Measurements from ENCODE around the gene NOX3. TPM values are rescaled to one million over a fixed set of nuclear protein-coding genes. Genes with fewer than 3 reads are reported as not detected.
"Not testable (repeated sequence)": the region's sequence is repeated elsewhere in the genome, so short reads cannot be mapped to it uniquely, and the experiment has no call there.

Gene NOX3
- total RNA-seq, 1 donor from 2014 or later, result not detected

DNA sequence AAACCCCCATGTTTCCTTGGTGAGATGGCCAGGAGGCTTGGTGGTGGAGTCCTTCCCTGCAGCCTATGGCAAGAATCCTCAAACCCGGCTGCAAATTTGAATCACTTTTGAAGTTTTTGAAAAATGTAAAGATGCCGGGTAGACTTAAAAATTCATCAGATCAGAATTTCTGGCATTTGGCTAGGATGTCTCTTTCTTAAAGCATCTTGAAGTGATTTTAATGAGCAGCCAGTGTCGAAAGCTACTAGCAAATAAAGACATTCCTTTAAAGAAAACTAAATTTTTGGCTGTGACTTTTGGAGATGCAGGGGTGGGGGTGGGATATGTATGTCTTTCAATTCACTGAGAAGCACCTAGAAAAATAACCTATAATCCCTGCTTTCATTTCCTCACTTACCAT is 25.6 kb upstream of the NOX3 start:
- Histone ChIP-seq H3K27me3 (ENCODE audit: control insufficient read depth, insufficient read depth, low read length) (no peaks in the 10 kb centered on the region), H3K4me3 (ENCODE audit: low read depth, low read length) (no peak overlapping the region), H3K36me3 (ENCODE audit: control insufficient read depth, insufficient read depth, low read length) (no peaks in the 10 kb centered on the region)
- FAIRE-seq, result no peak
- no peak for DNase-seq (ENCODE audit: low read depth)
- TF ChIP-seq, protein P1, sequence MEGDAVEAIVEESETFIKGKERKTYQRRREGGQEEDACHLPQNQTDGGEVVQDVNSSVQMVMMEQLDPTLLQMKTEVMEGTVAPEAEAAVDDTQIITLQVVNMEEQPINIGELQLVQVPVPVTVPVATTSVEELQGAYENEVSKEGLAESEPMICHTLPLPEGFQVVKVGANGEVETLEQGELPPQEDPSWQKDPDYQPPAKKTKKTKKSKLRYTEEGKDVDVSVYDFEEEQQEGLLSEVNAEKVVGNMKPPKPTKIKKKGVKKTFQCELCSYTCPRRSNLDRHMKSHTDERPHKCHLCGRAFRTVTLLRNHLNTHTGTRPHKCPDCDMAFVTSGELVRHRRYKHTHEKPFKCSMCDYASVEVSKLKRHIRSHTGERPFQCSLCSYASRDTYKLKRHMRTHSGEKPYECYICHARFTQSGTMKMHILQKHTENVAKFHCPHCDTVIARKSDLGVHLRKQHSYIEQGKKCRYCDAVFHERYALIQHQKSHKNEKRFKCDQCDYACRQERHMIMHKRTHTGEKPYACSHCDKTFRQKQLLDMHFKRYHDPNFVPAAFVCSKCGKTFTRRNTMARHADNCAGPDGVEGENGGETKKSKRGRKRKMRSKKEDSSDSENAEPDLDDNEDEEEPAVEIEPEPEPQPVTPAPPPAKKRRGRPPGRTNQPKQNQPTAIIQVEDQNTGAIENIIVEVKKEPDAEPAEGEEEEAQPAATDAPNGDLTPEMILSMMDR (IDR thresholded peaks at IDR 0.05; ENCODE audit: insufficient read depth, low read length, severe bottlenecking), result no peak

DNA sequence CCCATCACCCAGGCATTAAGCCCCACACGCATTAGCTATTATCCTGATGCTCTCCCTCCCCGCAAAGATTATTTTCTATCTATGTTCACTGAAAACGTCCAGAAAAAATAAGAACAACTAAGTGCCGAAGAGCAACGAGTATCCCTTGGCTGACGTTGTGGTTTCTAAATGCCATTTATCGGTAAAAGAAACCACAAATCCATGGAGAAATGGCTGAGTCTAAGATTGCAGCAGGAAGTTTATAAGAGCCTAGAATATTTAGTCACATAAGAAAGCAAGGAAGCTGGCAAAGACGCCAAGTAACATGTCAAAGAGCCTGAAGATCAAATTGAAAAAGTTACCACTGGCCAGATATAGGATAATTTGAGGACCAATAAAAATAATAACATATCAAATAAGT is 18.1 kb upstream of the NOX3 start:
- Histone ChIP-seq H3K27me3 (ENCODE audit: control insufficient read depth, insufficient read depth, low read length) (no peaks in the 10 kb centered on the region), H3K4me3 (ENCODE audit: low read depth, low read length) (no peak overlapping the region), H3K36me3 (ENCODE audit: control insufficient read depth, insufficient read depth, low read length) (no peaks in the 10 kb centered on the region)
- DNase-seq (ENCODE audit: low read depth) (no peak), FAIRE-seq (no peak)
- TF ChIP-seq, protein P1 (IDR thresholded peaks at IDR 0.05; ENCODE audit: insufficient read depth, low read length, severe bottlenecking), result no peak

DNA sequence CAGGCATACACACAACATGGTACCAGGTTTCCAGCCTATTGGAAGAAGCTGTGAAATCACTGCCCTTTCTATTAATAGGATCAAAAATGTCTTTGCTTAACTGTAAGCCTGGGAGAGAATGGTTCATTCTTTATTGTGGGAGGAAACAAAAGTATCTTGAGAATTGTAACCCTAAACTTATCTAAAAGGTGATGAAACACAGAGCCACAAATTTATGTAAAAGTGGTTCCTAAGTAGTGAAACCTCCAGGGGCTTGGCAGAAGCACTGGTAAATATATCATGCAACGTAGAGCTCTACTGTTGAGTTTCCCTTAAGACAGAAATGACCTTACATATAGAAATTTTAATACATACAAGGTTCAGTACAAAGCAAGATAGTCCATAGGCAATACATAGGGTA is 17.2 kb upstream of the NOX3 start:
- H3K4me3 ChIP-seq (ENCODE audit: low read depth, low read length), result no peak overlapping the region
- no peaks in the 10 kb centered on the region for H3K27me3 ChIP-seq (ENCODE audit: control insufficient read depth, insufficient read depth, low read length)
- TF ChIP-seq, protein P1 (IDR thresholded peaks at IDR 0.05; ENCODE audit: insufficient read depth, low read length, severe bottlenecking), result no peak
- FAIRE-seq, result no peak
- DNase-seq (ENCODE audit: low read depth), result no peak
- H3K36me3 ChIP-seq (ENCODE audit: control insufficient read depth, insufficient read depth, low read length), result no peaks in the 10 kb centered on the region

DNA sequence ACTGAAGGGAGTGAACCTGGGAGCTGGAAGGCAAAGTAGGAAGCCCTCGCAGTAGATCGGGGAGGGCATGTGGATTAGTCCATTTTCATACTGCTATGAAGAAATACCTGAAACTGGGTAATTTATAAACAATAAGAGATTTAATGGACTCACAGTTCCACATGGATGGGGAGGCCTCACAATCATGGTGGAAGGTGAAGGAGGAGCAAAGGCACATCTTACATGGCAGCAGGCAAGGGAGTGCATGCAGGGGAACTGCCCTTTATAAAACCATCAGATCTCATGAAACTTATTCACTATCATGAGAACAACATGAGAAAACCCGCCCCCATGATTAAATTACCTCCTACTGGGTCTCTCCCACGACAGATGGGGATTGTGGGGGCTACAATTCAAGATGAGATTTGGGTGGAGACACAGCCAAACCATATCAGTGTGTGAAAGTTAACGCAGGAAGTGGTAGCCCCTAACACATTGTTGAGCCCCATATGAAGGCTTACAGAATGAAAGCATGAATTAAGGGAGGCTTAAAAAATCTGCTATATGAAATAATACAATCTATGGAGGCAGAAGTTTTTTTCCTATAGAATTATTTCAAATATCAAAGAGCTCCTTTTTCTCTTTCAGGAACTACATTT is 15.5 kb upstream of the NOX3 start:
- not testable (repeated sequence) for H3K27me3 ChIP-seq (ENCODE audit: control insufficient read depth, insufficient read depth, low read length); H3K4me3 ChIP-seq (ENCODE audit: low read depth, low read length); H3K36me3 ChIP-seq (ENCODE audit: control insufficient read depth, insufficient read depth, low read length); FAIRE-seq; DNase-seq (ENCODE audit: low read depth)

- not testable (repeated sequence) for DNase-seq (ENCODE audit: low read depth)
Measured at GRCh38 chr6:155468543-155468942, 12.9 kb upstream of the NOX3 start.

GRCh38 chr6:155466539-155466938 is 10.9 kb upstream of the NOX3 start:
- Histone ChIP-seq H3K4me3 (ENCODE audit: low read depth, low read length) (no peak overlapping the region), H3K27me3 (ENCODE audit: control insufficient read depth, insufficient read depth, low read length) (no peaks in the 10 kb centered on the region), H3K36me3 (ENCODE audit: control insufficient read depth, insufficient read depth, low read length) (no peaks in the 10 kb centered on the region)
- TF ChIP-seq, protein P1 (IDR thresholded peaks at IDR 0.05; ENCODE audit: insufficient read depth, low read length, severe bottlenecking), result no peak
- DNase-seq (ENCODE audit: low read depth) (no peak), FAIRE-seq (no peak)

More at GRCh38 chr6:155468543-155468942, 12.9 kb upstream of the NOX3 start:
- FAIRE-seq; H3K27me3 ChIP-seq (ENCODE audit: control insufficient read depth, insufficient read depth, low read length); H3K36me3 ChIP-seq (ENCODE audit: control insufficient read depth, insufficient read depth, low read length); H3K4me3 ChIP-seq (ENCODE audit: low read depth, low read length): not testable (repeated sequence)

- DNase-seq (ENCODE audit: low read depth) (no peak), FAIRE-seq (no peak)
- Histone ChIP-seq H3K4me3 (ENCODE audit: low read depth, low read length) (no peak overlapping the region), H3K36me3 (ENCODE audit: control insufficient read depth, insufficient read depth, low read length) (no peaks in the 10 kb centered on the region), H3K27me3 (ENCODE audit: control insufficient read depth, insufficient read depth, low read length) (no peaks in the 10 kb centered on the region)
- TF ChIP-seq, protein P1 (IDR thresholded peaks at IDR 0.05; ENCODE audit: insufficient read depth, low read length, severe bottlenecking), result no peak
Measured at GRCh38 chr6:155461556-155461955, 5.9 kb upstream of the NOX3 start.

All from bronchial epithelial cell (primary cell).